ENCODE data around the gene FHOD3. TPM values are rescaled to one million over a fixed set of nuclear protein-coding genes. Genes with fewer than 3 reads are reported as not detected.

Gene FHOD3
- total RNA-seq, 2 experiments from 2014 or later = not detected

DNA sequence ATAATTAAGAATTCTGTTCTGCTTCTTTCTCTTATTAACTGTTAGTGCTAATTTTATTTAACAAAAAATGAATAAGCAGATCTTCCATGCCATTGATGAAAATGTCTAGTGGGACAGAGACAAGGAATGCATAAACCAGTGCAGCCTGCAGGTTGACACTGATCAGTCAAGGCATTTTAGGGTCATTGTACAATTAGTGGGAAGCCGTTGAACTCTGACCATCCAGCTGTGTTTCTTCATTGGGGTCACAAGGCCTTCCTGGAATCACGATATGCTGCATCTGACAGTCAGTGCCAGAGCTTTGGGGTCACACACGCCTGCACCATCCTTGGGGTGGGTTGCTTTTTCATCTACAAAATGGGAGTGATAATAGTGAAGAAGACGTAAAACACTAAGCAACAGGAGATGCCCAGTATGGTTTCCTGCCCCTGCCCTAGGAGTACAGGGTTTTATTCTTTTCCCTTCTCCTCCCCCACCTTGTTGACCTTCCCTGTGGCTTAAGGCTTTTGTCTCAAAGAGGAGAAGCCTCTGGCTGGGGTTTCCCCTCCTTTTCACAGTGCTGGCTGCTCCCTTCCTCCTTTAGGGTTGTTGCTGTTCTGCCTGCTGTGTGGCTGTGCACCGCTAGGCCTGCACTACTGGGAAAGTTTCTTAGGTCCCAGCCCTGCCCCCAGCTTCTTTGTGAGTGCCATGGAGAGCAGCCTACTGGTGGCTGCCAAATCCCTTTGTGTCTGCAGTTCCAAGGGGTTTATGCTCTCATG, 285.7 kb downstream of the FHOD3 start:
- DNase-seq = no peak
- no peak for ATAC-seq
- CTCF ChIA-PET = interaction anchor here (1.1 kb wide), 1 partner anchor 11 kb away, joined by 3 read pairs; no protein-coding TSS in a partner anchor
- no peak overlapping the region for H3K4me3 Mint-ChIP-seq
- H3K27ac Mint-ChIP-seq = no peak overlapping the region
- no peaks in the 10 kb centered on the region for H3K27me3 Mint-ChIP-seq
- intact Hi-C loops (cut with micrococcal nuclease) = no loop called here
- POLR2A ChIA-PET = no interaction called here
- TF ChIP-seq, protein P1, sequence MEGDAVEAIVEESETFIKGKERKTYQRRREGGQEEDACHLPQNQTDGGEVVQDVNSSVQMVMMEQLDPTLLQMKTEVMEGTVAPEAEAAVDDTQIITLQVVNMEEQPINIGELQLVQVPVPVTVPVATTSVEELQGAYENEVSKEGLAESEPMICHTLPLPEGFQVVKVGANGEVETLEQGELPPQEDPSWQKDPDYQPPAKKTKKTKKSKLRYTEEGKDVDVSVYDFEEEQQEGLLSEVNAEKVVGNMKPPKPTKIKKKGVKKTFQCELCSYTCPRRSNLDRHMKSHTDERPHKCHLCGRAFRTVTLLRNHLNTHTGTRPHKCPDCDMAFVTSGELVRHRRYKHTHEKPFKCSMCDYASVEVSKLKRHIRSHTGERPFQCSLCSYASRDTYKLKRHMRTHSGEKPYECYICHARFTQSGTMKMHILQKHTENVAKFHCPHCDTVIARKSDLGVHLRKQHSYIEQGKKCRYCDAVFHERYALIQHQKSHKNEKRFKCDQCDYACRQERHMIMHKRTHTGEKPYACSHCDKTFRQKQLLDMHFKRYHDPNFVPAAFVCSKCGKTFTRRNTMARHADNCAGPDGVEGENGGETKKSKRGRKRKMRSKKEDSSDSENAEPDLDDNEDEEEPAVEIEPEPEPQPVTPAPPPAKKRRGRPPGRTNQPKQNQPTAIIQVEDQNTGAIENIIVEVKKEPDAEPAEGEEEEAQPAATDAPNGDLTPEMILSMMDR (IDR thresholded peaks at IDR 0.05) = no peak
- H3K4me1 Mint-ChIP-seq (ENCODE audit: low read depth) = no peaks in the 10 kb centered on the region
- H3K36me3 Mint-ChIP-seq (ENCODE audit: low read depth) = no peaks in the 10 kb centered on the region
- no peaks in the 10 kb centered on the region for H3K9me3 Mint-ChIP-seq

GRCh38 chr18:36589857-36590543, 292.5 kb downstream of the FHOD3 start:
- Mint-ChIP-seq H3K27me3 (peaks cover 2% of the 10 kb centered on the region), H3K27ac (no peak overlapping the region), H3K4me1 (ENCODE audit: low read depth) (no peaks in the 10 kb centered on the region), H3K9me3 (no peaks in the 10 kb centered on the region), H3K36me3 (ENCODE audit: low read depth) (no peaks in the 10 kb centered on the region), H3K4me3 (no peak overlapping the region)
- no peak for ATAC-seq
- TF ChIP-seq, protein P1 (IDR thresholded peaks at IDR 0.05) = no peak
- no peak for DNase-seq
- intact Hi-C loops (cut with micrococcal nuclease) = no loop called here
- ChIA-PET CTCF (no interaction called here), POLR2A (no interaction called here)

DNA sequence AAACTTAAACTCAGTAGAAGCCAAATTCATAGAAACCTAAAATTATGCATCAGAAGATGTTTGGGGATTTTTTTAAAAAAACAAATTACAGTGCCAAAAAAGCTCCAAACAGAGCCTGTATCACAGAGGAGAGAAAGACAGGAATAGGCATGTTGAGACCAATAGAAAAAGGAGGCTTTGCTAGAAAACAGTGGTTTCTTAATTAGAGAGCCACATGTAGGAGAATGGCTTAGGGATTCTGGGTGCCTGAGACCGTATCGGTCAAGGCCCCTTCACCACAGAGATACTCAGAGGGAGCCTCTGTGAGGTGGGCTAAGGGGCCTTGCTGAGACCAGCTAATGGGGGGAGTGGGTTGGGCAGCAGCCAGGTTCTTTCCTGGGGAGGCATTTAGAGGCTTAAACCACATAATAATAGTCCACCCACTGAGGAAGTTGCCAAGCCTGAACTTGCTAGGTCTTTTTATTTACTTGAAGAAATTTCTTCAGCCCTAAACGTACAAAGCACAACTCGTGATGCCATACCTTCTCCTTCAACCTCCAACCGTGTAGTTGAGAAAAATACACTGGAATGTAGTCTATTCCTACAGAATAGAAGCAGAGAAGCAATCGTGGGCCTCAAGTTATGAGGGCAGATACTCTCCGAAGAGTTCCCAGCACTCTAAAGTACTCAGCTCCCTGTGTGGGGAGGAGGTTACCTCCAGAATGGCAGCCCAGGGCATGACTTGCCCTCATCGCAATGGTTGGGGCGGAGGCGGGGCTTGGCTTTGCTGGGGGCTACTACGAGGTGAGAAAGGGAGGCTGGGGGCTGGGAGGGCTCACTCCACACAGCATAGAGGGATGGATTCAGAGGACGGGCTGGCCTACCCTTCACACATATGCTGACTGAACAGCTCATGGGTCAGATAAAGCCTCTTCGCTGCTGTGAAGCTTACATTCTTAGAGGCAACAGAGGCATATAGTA, 293.4 kb downstream of the FHOD3 start:
- intact Hi-C loops (cut with micrococcal nuclease) = no loop called here
- Mint-ChIP-seq H3K27me3 (peaks cover 2% of the 10 kb centered on the region), H3K9me3 (no peaks in the 10 kb centered on the region), H3K36me3 (ENCODE audit: low read depth) (no peaks in the 10 kb centered on the region), H3K27ac (no peak overlapping the region), H3K4me3 (no peak overlapping the region), H3K4me1 (ENCODE audit: low read depth) (no peaks in the 10 kb centered on the region)
- ChIA-PET CTCF (no interaction called here), POLR2A (no interaction called here)
- ATAC-seq (no peak), DNase-seq (no peak)
- TF ChIP-seq, protein P1 (IDR thresholded peaks at IDR 0.05) = no peak

DNA sequence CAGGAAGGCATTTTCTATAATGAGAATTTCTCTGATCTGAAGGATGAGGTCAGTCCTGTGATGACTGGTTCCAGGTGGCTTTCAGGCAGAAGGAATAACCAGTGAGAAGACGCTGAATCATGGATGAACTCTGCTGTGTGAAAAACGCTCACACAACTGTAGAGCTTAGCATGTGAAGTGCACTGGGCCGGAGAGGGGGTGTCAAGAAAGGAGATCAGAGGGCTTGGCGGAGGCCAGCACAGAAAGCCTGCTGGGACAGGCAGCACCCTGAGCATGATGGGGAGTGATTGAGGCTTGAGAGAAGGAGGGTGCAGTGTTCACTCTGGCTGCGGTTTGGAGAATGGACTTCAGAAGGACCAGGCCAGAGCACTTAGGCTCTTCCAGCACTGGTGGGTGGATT, 294.8 kb downstream of the FHOD3 start:
- H3K4me1 Mint-ChIP-seq (ENCODE audit: low read depth) = no peaks in the 10 kb centered on the region
- no peaks in the 10 kb centered on the region for H3K9me3 Mint-ChIP-seq

More for the DNA sequence above, 294.8 kb downstream of the FHOD3 start:
- intact Hi-C loops (cut with micrococcal nuclease) = no loop called here
- peaks cover 2% of the 10 kb centered on the region for H3K27me3 Mint-ChIP-seq
- TF ChIP-seq, protein P1 (IDR thresholded peaks at IDR 0.05) = no peak
- CTCF ChIA-PET = no interaction called here
- POLR2A ChIA-PET = no interaction called here
- DNase-seq = no peak
- H3K36me3 Mint-ChIP-seq (ENCODE audit: low read depth) = no peaks in the 10 kb centered on the region
- no peak overlapping the region for H3K27ac Mint-ChIP-seq
- no peak overlapping the region for H3K4me3 Mint-ChIP-seq
- no peak for ATAC-seq
